ENCODE measurements around the gene DST. TPM values are rescaled to one million over a fixed set of nuclear protein-coding genes. Genes with fewer than 3 reads are reported as not detected.
A peak's percentile ranks its signal among the peaks of the same experiment; 100 is the strongest.

Gene DST
- total RNA-seq, 1 donor from 2014 or later = 151 TPM

- no peak overlapping the region for H3K27ac Mint-ChIP-seq
- no peak for DNase-seq (ENCODE audit: low spot score, unreplicated experiment)
These were observed 107.8 kb downstream of the DST start for GRCh38 chr6:56534680-56535419.

DNA sequence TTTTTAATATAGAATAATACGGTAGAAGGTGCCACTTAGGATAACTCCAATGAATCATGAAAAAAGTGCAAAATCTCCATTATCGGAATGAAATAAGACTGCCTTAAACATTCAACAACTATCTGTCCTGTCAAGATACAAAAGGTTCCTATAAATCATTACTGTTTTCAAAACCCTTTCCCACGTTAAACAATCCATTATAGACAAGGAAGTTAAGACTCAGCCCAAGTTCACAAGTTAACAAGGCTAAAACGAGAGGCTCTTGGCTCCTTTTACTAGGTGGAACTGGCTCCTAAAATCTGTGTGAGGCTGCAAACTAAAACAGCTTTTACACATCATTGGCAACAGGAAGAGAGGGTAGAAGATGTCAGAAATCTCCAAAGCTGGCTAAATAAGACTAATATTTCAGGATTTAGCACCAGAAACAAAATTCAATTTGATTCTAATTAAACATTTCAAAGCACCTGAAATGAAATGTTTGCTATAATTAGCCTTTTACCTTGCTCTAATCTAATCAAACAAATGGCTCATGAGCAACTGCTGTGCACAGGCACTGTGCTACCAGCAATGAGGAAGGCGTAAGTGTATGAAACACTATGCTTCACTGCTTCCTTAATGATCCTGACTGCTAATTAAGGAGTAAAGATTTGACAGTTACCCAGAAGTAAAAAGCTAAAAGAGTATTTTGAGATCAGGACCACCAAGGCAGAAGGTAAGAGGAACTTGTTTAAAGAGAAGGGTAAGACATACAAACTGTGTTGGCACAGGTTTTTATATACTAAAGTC, 109.7 kb downstream of the DST start:
- H3K4me3 Mint-ChIP-seq (ENCODE audit: low read depth) = no peak overlapping the region
- DNase-seq (ENCODE audit: low spot score, unreplicated experiment) = no peak
- H3K36me3 Mint-ChIP-seq (ENCODE audit: insufficient read depth) = peaks cover 16% of the 10 kb centered on the region
- no peaks in the 10 kb centered on the region for H3K9me3 Mint-ChIP-seq (ENCODE audit: low read depth)
- H3K27ac Mint-ChIP-seq = peak overlapping the region; percentile 84
- H3K27me3 Mint-ChIP-seq = no peaks in the 10 kb centered on the region
- peaks cover 14% of the 10 kb centered on the region for H3K4me1 Mint-ChIP-seq (ENCODE audit: low read depth)
- TF ChIP-seq, protein P1, sequence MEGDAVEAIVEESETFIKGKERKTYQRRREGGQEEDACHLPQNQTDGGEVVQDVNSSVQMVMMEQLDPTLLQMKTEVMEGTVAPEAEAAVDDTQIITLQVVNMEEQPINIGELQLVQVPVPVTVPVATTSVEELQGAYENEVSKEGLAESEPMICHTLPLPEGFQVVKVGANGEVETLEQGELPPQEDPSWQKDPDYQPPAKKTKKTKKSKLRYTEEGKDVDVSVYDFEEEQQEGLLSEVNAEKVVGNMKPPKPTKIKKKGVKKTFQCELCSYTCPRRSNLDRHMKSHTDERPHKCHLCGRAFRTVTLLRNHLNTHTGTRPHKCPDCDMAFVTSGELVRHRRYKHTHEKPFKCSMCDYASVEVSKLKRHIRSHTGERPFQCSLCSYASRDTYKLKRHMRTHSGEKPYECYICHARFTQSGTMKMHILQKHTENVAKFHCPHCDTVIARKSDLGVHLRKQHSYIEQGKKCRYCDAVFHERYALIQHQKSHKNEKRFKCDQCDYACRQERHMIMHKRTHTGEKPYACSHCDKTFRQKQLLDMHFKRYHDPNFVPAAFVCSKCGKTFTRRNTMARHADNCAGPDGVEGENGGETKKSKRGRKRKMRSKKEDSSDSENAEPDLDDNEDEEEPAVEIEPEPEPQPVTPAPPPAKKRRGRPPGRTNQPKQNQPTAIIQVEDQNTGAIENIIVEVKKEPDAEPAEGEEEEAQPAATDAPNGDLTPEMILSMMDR (IDR thresholded peaks at IDR 0.05; ENCODE audit: unreplicated experiment) = no peak

More at GRCh38 chr6:56534680-56535419, 107.8 kb downstream of the DST start:
- Mint-ChIP-seq H3K36me3 (ENCODE audit: insufficient read depth) (peaks cover 7% of the 10 kb centered on the region), H3K4me1 (ENCODE audit: low read depth) (peaks cover 22% of the 10 kb centered on the region), H3K4me3 (ENCODE audit: low read depth) (no peak overlapping the region), H3K9me3 (ENCODE audit: low read depth) (no peaks in the 10 kb centered on the region), H3K27me3 (no peaks in the 10 kb centered on the region)
- TF ChIP-seq, protein P1 (IDR thresholded peaks at IDR 0.05; ENCODE audit: unreplicated experiment) = no peak

GRCh38 chr6:56531839-56532595, 110.7 kb downstream of the DST start:
- TF ChIP-seq, protein P1 (IDR thresholded peaks at IDR 0.05; ENCODE audit: unreplicated experiment) = no peak
- H3K27me3 Mint-ChIP-seq = no peaks in the 10 kb centered on the region
- H3K27ac Mint-ChIP-seq = no peak overlapping the region
- no peaks in the 10 kb centered on the region for H3K9me3 Mint-ChIP-seq (ENCODE audit: low read depth)
- peaks cover 21% of the 10 kb centered on the region for H3K36me3 Mint-ChIP-seq (ENCODE audit: insufficient read depth)
- H3K4me3 Mint-ChIP-seq (ENCODE audit: low read depth) = no peak overlapping the region
- DNase-seq (ENCODE audit: low spot score, unreplicated experiment) = no peak
- peaks cover 14% of the 10 kb centered on the region for H3K4me1 Mint-ChIP-seq (ENCODE audit: low read depth)

- no peaks in the 10 kb centered on the region for H3K27me3 Mint-ChIP-seq
- H3K36me3 Mint-ChIP-seq (ENCODE audit: insufficient read depth) = peaks cover 24% of the 10 kb centered on the region
- no peaks in the 10 kb centered on the region for H3K9me3 Mint-ChIP-seq (ENCODE audit: low read depth)
- TF ChIP-seq, protein P1 (IDR thresholded peaks at IDR 0.05; ENCODE audit: unreplicated experiment) = no peak
- H3K4me3 Mint-ChIP-seq (ENCODE audit: low read depth) = no peak overlapping the region
- peaks cover 14% of the 10 kb centered on the region for H3K4me1 Mint-ChIP-seq (ENCODE audit: low read depth)
- no peak overlapping the region for H3K27ac Mint-ChIP-seq
- no peak for DNase-seq (ENCODE audit: low spot score, unreplicated experiment)
These were observed 113.0 kb downstream of the DST start for GRCh38 chr6:56529594-56530191.

All from progenitor cell of endocrine pancreas (in vitro differentiated cells).